Choroid plexus epithelial cell (primary cell): ENCODE results near the gene COMTD1.

Experiments
- DNase-seq: peaks from one replicate; pipeline ENCODE4 v3.0.0-alpha.2; 2010; ENCODE audit warnings: low read depth
- H3K4me3 ChIP-seq: 2 replicates; pipeline ENCODE4 v1.5.1; 2011; ENCODE audit warnings: low read depth, mild to moderate bottlenecking, control low read depth, low read length, moderate library complexity
- TF ChIP-seq, protein P1 (sequence below): conservative IDR thresholded peaks from 2 replicates; pipeline ENCODE4 v1.5.1; 2011; ENCODE audit warnings: low read depth, mild to moderate bottlenecking, control low read depth, inconsistent platforms, low read length, moderate library complexity

The COMTD1 gene

DNA sequence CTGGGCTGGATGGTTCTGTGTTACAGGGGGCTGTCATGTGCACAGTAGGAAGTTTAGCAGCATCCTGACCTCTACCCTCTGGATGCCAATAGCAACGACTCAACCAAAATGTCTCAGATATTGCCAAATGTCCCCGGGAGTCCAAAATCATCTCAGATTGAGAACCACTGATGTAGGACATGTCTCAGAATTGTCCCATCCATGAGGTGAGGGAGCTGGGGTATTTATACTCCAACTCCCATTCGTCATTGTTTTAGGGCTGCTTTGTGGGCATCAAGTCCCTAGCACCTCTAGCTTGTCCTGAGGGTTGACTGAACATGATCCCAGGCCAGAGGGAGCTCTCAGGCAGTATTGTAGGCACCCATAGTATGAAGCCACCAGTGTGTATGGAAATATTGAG lies 25.2 kb upstream of the COMTD1 start:
- TF ChIP-seq, protein P1, sequence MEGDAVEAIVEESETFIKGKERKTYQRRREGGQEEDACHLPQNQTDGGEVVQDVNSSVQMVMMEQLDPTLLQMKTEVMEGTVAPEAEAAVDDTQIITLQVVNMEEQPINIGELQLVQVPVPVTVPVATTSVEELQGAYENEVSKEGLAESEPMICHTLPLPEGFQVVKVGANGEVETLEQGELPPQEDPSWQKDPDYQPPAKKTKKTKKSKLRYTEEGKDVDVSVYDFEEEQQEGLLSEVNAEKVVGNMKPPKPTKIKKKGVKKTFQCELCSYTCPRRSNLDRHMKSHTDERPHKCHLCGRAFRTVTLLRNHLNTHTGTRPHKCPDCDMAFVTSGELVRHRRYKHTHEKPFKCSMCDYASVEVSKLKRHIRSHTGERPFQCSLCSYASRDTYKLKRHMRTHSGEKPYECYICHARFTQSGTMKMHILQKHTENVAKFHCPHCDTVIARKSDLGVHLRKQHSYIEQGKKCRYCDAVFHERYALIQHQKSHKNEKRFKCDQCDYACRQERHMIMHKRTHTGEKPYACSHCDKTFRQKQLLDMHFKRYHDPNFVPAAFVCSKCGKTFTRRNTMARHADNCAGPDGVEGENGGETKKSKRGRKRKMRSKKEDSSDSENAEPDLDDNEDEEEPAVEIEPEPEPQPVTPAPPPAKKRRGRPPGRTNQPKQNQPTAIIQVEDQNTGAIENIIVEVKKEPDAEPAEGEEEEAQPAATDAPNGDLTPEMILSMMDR: no peak
- DNase-seq: no peak
- no peak overlapping the region for H3K4me3 ChIP-seq

DNA sequence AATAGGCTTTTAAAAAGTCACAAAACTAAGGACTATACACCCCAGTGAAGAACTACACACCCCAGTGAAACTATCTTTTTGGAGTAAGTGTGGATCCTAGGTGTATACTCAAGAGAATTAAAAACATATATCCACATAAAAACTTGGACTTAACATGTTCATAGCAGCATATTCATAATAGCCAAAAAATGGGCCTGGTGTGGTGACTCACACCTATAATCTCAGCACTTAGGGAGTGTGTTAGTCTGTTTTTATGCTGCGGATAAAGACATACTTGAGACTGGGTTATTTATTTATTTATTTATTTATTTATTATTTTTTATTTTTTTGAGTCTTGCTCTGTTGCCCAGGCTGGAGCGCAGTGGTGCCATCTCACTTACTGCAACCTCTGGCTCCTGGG lies 19.0 kb upstream of the COMTD1 start:
- no peak overlapping the region for H3K4me3 ChIP-seq
- TF ChIP-seq, protein P1: no peak
- no peak for DNase-seq

DNA sequence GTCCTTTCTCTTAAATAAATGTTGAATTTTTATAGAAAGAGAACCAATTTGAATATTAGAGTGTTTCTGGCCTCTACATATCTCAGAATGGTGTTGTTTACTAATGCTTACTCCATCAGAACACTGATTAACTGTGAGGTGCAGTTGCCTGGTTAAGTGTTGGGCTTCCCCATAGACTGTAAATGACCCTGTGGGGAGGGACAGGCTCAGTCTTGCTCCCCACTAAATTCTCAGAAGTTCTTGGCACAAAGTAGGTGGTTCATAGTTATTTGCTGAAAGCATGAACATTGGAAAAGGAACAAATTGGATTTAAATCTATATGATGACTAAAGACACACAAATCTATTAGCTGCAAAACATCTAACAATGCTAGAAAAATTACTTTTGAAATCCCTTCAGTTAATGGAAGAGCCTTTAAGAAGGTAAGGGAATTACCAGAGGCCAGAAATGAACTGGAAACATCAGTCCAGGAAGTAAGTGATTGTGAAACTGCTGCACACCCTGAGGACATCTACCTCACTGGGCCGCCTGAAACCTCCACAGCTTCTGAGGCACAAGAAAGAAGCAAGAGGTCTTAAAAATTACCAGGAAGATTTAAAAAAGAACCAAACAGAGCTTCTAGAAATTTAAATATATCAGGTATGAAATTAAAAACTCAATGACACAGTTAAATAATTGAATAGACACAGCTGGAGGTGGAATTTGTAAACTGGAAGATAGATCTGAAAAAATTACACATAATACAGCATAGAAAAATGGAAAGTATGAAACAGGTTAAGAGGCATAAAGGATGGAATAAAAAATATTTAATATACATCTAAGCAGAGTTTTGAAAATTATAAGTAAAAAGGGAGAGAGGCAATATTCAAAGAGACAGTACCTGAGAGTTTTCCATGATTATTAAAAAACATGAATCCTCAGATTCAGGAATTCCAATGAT lies 17.8 kb upstream of the COMTD1 start:
- H3K4me3 ChIP-seq: no peak overlapping the region
- no peak for DNase-seq
- TF ChIP-seq, protein P1: no peak

DNA sequence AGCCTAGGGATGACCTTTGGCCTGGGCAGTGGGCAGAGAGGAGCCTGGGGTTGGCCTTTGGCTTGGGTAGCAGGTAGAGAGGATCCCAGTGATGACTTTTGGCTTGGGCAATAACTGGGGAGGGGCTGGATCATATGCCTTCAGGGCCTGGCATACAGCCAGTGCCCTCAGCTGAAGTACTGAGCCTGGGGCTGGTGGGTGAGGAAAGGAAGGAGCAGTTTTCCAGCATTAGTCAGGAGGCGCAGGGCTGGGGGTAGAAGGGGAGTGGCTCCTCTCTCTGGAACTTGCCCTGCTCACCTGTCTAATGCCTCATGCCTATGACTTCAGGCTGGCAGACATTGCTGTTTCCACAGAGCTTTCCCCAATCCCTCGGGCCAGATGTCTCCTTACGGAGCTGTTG lies 15.2 kb upstream of the COMTD1 start:
- no peak for DNase-seq
- no peak overlapping the region for H3K4me3 ChIP-seq
- TF ChIP-seq, protein P1: no peak

DNA sequence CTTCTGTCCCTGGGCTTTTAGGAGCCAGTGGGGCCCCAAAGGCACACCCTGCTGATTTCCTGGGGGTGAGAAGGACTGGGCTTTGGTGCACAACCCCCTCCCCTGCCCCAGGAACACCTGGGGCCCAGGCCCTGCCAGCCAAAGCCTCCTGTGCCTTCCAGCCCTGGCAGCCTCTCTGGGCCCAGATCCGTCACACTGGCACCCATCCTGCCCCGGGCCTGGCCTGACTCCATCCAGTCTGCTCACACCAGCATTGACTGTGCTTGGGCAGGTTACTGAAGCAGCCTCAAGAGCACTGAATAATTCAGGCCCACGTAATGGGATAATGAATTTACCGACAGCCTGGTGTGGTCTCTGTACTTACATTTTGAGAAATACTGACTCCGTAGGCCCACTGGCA lies 12.0 kb upstream of the COMTD1 start:
- H3K4me3 ChIP-seq: no peak overlapping the region
- DNase-seq: no peak
- TF ChIP-seq, protein P1: no peak

DNA sequence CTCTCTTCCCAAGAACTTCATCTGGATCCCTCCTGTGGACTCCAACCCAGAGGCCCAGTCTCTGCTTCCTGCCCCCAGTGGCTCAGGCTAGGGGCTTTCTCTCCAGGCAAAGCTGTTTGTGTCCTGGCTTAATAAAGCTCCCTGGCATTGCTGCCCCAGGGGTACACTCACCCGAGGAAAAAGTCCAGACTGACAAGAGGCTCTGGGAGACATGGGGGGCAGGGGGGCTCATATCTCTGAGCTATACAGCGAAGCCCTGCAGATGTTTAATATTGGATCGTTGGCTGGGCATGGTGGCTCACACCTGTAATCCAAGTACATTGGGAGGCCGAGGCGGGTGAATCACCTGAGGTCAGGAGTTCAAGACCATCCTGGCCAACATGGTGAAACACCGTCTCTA lies 10.7 kb upstream of the COMTD1 start:
- DNase-seq: no peak
- H3K4me3 ChIP-seq: no peak overlapping the region
- TF ChIP-seq, protein P1: no peak
